Measurements from ENCODE around the gene PLCH1. TPM values are rescaled to one million over a fixed set of nuclear protein-coding genes. Genes with fewer than 3 reads are reported as not detected.

PLCH1 gene
- total and polyA plus RNA-seq, 2 of the 13 experiments (the other 11 are each of a cell fraction or from before 2014, with no cell fraction given): 2.0 to 3.0 TPM

DNA sequence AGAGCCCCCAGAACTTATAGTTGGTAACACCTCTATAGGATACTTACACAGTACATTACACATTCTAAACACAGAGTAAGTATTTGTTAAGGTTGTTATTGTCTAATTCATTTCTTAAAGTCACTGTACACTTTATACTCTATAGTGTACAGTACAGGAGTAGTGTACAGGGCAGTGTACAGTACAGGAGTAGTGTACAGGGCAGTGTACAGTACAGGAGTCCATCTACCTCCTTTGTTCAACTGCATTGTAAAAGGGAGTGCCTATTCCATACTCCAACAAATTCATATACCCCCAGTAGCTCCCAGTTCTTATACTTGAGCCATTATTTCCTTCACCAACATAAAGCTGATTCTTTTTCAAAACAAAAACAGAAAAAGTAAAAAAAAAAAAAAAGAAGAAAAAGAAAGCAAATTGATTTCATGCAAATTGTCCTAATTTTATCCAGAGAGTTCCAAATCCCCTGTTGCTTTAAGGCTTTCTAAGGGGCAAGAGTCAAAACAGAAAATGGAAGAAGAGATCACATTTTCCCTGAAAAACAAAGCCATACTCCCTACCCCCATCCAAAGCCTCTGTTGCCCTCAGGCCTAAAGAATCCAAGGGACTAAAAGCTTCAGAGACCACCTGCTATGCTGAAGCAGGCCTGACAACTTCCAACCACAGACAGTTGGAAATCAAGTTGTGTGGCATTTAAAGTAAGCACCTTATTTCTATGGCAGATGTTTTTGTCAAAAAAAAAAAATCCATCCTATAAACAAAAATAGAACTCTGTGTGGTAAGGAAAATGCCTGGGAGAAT, 125.6 kb downstream of the PLCH1 start:
- CTCF ChIA-PET (ENCODE audit: low intra/inter-chr PET ratio, low total read pairs): no interaction called here
- intact Hi-C loops (cut with micrococcal nuclease; ENCODE audit: unreplicated experiment): no loop called here
- BruUV-seq (replicated peaks): no TSS peak

DNA sequence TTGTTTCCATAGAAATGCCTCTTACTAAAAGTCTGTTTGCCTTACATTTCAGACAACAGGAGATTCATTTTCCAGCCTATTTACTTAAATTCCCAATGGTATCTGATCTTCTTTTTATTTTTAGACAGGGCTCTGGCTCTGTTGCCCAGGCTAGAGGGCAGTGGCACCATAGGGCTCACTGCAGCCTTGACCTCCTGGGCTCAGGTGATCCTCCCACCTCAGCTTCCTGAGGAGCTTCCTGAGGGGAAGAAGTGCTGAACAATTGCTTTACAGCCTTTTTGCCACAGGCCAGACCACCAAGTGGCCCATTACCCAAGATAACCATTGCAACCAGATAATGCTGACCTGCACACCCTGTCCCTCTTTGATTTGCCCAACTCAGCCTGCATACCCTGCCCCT, 126.3 kb downstream of the PLCH1 start:
- in situ Hi-C loops (cut with HindIII; ENCODE audit: extremely low pct_ligation_motif_present, low pct_unique_long_range_greater_than_20kb): no loop called here
- Histone ChIP-seq H3K27me3 (ENCODE audit: control insufficient read depth in 1 of 2, insufficient read depth in 2 of 2, low read length in 2 of 2) (no peaks in the 10 kb centered on the region), H3K9ac (ENCODE audit: insufficient read depth, low read depth, low read length) (no peak overlapping the region), H2AFZ (ENCODE audit: low read length) (no peak overlapping the region), H4K20me1 (ENCODE audit: insufficient read depth, low read length) (no peaks in the 10 kb centered on the region), H3K36me3 (replicated peaks in 1 of 2; ENCODE audit: control insufficient read depth in 1 of 2, insufficient read depth in 2 of 2, low read length in 2 of 2) (no peaks in the 10 kb centered on the region), H3K79me2 (ENCODE audit: insufficient read depth, low read length) (no peaks in the 10 kb centered on the region), H3K4me3 (replicated peaks in 1 of 3; ENCODE audit: insufficient read depth in 1 of 3, low read depth in 2 of 3, low read length in 3 of 3) (no peak overlapping the region), H3K4me2 (ENCODE audit: low read depth, low read length) (no peak overlapping the region), H3K4me1 (ENCODE audit: insufficient read depth, low read length) (peaks cover 81% of the 10 kb centered on the region), H3K9me3 (ENCODE audit: low read length) (peaks cover 16% of the 10 kb centered on the region), H3K27ac (ENCODE audit: extremely low read length, insufficient read depth, low read length) (no peak overlapping the region)
- ATAC-seq: peak; percentile 26; the same call in 1 of the 3 replicates
- intact Hi-C loops (cut with micrococcal nuclease; ENCODE audit: unreplicated experiment): no loop called here
- FAIRE-seq: no peak
- ChIA-PET POLR2A (interaction anchor here (1.2 kb wide), 1 partner anchor 13 kb away, joined by 3 read pairs; no protein-coding TSS in a partner anchor), CTCF (ENCODE audit: low intra/inter-chr PET ratio, low total read pairs) (no interaction called here)
- DNase-seq (ENCODE audit: low spot score): no peak
- BruUV-seq (replicated peaks): no TSS peak
- no peak for TF ChIP-seq ZNF749 (CRISPR knock-in tag; IDR thresholded peaks at IDR 0.05; ENCODE audit: borderline replicate concordance)
- no peak for TF ChIP-seq ZSCAN21 (CRISPR knock-in tag; IDR thresholded peaks at IDR 0.05; ENCODE audit: borderline replicate concordance)
- TF ChIP-seq ZMYM4 (CRISPR knock-in tag; IDR thresholded peaks at IDR 0.05): peak; percentile 44; the same call in 1 of the 2 replicates
- TF ChIP-seq RARA (CRISPR knock-in tag; IDR thresholded peaks at IDR 0.05): peak; percentile 50; the same call in 1 of the 2 replicates
- no peak for TF ChIP-seq LCORL (IDR thresholded peaks at IDR 0.05)
- TF ChIP-seq LCORL (CRISPR knock-in tag; IDR thresholded peaks at IDR 0.05): no peak
- TF ChIP-seq ZNF121 (CRISPR knock-in tag; IDR thresholded peaks at IDR 0.05): 0 out of 2 replicates have a peak, but pooled peaks have one; percentile 30
- TF ChIP-seq ZNF644 (CRISPR knock-in tag; IDR thresholded peaks at IDR 0.05; ENCODE audit: low read depth): 0 out of 2 replicates have a peak, but pooled peaks have one; percentile 7
- TF ChIP-seq, protein P1, sequence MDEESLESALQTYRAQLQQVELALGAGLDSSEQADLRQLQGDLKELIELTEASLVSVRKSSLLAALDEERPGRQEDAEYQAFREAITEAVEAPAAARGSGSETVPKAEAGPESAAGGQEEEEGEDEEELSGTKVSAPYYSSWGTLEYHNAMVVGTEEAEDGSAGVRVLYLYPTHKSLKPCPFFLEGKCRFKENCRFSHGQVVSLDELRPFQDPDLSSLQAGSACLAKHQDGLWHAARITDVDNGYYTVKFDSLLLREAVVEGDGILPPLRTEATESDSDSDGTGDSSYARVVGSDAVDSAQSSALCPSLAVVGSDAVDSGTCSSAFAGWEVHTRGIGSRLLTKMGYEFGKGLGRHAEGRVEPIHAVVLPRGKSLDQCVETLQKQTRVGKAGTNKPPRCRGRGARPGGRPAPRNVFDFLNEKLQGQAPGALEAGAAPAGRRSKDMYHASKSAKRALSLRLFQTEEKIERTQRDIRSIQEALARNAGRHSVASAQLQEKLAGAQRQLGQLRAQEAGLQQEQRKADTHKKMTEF (CRISPR knock-in tag; IDR thresholded peaks at IDR 0.05): peak; percentile 21; the same call in 1 of the 2 replicates
- TF ChIP-seq, protein P2, sequence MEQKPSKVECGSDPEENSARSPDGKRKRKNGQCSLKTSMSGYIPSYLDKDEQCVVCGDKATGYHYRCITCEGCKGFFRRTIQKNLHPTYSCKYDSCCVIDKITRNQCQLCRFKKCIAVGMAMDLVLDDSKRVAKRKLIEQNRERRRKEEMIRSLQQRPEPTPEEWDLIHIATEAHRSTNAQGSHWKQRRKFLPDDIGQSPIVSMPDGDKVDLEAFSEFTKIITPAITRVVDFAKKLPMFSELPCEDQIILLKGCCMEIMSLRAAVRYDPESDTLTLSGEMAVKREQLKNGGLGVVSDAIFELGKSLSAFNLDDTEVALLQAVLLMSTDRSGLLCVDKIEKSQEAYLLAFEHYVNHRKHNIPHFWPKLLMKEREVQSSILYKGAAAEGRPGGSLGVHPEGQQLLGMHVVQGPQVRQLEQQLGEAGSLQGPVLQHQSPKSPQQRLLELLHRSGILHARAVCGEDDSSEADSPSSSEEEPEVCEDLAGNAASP (CRISPR knock-in tag; IDR thresholded peaks at IDR 0.05; ENCODE audit: borderline replicate concordance): peak; percentile 14; the same call in 1 of the 2 replicates
- TF ChIP-seq, protein P3, sequence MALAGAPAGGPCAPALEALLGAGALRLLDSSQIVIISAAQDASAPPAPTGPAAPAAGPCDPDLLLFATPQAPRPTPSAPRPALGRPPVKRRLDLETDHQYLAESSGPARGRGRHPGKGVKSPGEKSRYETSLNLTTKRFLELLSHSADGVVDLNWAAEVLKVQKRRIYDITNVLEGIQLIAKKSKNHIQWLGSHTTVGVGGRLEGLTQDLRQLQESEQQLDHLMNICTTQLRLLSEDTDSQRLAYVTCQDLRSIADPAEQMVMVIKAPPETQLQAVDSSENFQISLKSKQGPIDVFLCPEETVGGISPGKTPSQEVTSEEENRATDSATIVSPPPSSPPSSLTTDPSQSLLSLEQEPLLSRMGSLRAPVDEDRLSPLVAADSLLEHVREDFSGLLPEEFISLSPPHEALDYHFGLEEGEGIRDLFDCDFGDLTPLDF (CRISPR knock-in tag; IDR thresholded peaks at IDR 0.05): no peak
- no peak; the same call in 1 of the 2 replicates for TF ChIP-seq NR2F6 (IDR thresholded peaks at IDR 0.05)
- peak; percentile 59 for TF ChIP-seq NR2F6 (CRISPR knock-in tag; IDR thresholded peaks at IDR 0.05)

More for the DNA sequence above, 125.6 kb downstream of the PLCH1 start:
- Histone ChIP-seq H4K20me1 (ENCODE audit: insufficient read depth, low read length) (no peaks in the 10 kb centered on the region), H3K9ac (ENCODE audit: insufficient read depth, low read depth, low read length) (no peak overlapping the region), H3K36me3 (replicated peaks in 1 of 2; ENCODE audit: control insufficient read depth in 1 of 2, insufficient read depth in 2 of 2, low read length in 2 of 2) (no peaks in the 10 kb centered on the region), H3K27ac (ENCODE audit: extremely low read length, insufficient read depth, low read length) (no peak overlapping the region), H3K27me3 (ENCODE audit: control insufficient read depth in 1 of 2, insufficient read depth in 2 of 2, low read length in 2 of 2) (no peaks in the 10 kb centered on the region), H3K4me2 (ENCODE audit: low read depth, low read length) (no peak overlapping the region), H3K4me3 (replicated peaks in 1 of 3; ENCODE audit: insufficient read depth in 1 of 3, low read depth in 2 of 3, low read length in 3 of 3) (no peak overlapping the region), H2AFZ (ENCODE audit: low read length) (no peak overlapping the region), H3K79me2 (ENCODE audit: insufficient read depth, low read length) (no peaks in the 10 kb centered on the region), H3K9me3 (ENCODE audit: low read length) (peaks cover 16% of the 10 kb centered on the region), H3K4me1 (ENCODE audit: insufficient read depth, low read length) (peaks cover 76% of the 10 kb centered on the region)
- DNase-seq (ENCODE audit: low spot score) (no peak), ATAC-seq (peak; percentile 79), FAIRE-seq (no peak)
- POLR2A ChIA-PET: interaction anchor here (1.2 kb wide), 1 partner anchor 14 kb away, joined by 3 read pairs; no protein-coding TSS in a partner anchor
- no peak for TF ChIP-seq PCBP1 (IDR thresholded peaks at IDR 0.05; ENCODE audit: borderline replicate concordance, low read depth, low read length)
- in situ Hi-C loops (cut with HindIII; ENCODE audit: extremely low pct_ligation_motif_present, low pct_unique_long_range_greater_than_20kb): no loop called here

Data from HepG2 (cell line).